T-helper 2 cell (primary cell): ENCODE measurements around the gene PLAAT3.
A peak's percentile ranks its signal among the peaks of the same experiment; 100 is the strongest.
"Not testable (repeated sequence)": the region's sequence is repeated elsewhere in the genome, so short reads cannot be mapped to it uniquely, and the experiment has no call there.

ENCODE experiments used
- DNase-seq, 5 experiments: peaks; one replicate each; pipeline versions ENCODE4 v3.0.0 to v3.0.0-alpha.2; 2012 to 2022

PLAAT3 gene

DNA sequence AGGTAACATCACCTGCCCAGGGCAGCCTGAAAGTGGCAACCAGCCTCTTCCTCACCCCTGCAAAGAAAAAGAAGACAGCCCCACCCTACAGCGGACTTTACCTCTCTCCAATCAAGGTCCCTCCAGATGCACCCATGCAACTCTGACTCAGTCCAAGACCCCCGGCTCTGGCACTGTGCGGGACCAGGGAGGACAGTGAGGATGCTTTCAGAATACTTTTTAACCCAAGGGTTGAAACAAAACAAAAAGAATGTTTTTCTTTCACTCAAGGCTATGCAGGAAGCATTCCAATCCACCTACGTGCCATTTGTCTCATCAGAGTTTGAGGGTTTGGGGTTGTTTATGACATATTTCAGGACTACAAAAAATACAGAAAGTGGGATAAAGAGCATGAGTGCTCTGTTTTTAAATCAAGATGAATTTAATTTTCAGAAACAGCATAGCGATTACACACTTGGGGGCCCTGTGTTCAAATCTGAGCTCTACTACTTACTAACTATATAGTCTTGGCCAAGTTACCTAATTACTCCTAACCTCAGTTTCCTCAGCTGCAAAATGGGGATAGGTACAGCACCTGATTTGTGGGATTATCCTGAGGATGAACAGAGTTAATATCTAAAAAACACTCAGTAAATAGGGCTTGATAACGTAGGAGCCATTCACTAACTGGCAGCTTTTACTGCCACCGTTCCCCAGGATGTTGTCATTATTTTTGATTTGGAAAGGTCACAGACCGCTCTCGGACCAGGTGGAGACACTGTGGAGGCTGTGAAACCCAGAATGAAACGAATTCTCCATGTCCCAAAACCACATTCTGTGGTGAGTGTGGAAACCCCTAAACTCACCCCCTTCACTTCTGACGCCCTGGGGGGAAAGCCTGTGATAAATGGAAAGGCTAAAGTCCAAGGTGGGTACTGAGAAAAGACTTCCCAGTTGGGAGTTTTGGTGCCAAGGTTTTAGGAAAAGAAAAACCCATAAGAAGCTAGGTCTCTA lies 5.6 kb downstream of the PLAAT3 start:
- DNase-seq = no peak

DNA sequence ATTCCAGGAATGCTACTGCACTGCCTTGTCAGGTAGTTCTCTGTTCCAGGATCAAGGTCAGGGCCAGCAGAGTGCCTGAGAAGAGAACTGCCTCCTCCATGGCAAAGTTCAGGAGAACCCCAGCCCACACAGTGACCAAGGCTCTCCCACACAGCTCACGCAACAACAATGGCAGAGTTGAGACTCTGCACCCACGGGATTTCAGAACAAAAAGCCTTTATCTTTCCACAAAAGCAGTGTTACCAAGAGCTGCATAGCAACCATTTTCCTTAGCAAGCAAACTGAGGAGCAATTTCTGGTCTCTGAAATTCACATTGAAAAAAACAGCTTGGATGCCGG lies 11.1 kb downstream of the PLAAT3 start:
- DNase-seq = no peak

DNA sequence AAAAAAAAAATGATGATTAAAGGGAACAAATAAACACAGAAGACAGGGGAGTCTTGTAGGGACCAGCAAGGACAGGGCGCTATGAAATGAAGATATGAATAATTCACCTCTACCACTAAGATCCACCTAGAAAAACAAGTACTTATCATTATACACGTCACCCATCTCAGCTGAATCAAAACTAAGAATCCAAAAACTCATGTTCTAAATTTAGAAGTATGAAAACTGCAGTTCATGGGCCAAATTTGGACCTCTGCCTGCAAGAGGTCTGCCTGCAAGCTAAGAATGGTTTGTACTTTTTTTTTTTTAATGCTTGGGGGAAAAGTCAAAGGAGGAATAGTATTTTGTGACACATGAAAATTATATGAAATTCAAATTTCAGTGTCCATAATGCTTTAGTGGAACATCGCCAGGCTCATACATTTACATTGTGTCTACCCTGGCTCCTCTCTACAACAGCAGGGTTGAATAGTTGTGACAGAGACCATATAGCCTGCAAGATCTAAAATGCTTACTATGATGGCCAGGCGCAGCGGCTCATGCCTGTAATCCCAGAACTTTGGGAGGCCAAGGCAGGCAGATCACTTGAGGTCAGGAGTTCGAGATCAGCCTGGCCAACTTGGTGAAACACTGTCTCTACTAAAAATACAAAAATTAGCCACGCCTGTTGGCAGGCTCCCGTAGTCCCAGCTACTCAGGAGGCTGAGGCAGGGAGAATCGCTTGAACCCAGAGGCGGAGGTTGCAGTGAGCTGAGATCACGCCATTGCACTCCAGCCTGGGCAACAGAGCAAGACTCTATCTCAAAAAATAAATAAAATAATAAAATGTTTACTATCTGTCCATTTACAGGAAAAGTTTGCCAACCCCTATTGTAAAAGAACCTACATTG lies 11.7 kb downstream of the PLAAT3 start:
- not testable (repeated sequence) for DNase-seq

DNA sequence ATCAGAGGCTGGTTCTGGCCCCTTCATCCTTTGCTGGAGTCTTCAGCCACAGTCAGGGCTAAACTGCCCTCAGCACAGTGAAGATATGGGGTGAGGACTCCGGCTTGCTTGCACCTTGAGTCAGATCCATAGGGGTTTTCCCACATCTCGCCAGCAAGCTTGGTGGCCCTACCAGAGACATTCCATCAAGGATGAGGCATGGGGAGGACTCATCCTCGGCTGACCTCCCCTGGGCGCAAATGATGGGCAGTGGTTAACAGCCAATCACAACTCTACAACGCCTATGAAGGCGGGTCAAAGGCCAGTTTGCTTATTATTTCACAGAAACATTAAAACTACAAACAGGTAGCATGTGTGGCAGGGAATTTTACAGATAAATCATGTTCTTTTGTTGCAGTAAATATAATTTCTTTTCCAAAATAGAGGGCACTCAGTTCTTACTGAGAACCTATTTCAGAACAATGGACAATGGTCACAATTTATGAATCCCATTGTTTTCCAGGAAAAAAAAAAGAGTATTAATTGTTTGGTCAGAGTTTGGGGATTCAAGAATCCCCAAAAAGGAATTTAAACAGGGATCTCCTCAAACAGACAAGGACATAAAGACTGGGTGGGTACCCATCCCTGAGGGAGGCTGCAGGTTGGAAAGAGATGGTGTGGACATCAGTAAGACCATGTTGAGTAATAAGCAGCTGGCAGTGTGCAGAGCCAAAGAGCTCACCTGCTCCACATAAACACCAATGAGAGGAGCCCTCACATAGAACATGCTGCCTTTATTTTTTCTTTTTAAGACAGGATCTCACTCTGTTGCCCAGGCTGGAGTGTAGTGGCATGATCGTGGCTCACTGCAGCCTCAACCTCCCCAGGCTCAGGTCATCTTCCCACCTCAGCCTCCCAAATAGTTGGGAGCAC lies 14.8 kb downstream of the PLAAT3 start:
- DNase-seq = no peak

DNA sequence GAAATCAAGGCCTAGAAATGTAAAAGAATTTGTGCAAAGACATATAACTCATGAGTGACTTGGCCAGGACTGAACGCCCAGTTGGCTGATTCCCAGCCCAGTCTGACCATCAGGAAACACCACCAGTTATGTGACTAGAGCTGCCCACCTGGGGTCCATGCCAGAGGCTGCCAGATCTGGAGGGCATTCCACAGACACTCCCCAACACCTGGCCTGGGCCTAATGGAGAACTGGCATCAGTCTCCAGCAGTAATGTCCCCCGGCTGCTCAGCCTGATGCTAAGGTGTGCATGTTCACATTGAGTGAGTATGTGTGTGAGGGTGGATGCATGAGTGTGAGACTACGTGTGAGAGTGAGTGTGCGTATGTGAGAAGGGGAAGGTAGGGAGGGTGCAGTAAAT lies 15.7 kb downstream of the PLAAT3 start:
- DNase-seq = no peak

DNA sequence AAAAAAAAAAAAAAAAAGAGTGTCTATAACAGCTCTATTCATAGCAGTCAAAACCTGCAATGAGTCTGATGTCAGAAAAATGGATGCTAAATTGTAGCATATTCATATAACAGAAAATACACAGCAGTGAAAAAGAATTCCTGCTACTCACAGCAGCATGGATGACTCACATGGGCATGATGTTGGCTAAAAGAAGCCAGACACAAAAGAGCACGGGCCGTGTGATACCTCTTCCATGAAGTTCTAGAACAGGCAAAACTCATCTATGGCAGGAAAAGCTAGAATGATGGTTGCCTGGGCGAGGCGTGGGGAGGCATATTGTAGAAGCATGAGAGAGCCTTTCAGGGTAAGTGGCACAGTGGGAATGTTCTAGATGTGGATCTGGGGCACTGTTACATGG lies 18.9 kb downstream of the PLAAT3 start:
- DNase-seq = no peak

DNA sequence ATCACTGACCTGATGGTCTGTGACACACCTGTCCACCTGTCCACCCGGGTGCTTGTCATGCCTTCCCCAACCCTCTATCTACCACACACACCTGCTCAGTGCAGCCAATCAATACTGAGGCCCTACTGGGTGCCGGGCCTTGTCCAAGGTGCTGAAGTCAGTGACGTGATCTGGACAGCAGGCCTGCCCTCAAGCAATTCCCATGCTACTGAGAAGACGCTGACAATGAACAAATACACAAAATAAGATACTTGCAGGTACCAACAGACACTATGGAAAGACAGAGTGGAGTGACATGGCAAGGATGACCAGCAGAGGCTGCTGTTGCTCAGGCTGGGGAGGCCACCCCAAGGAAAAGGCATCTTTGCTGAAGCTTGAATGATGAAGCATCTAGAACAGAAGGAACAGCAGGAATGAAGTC lies 21.2 kb downstream of the PLAAT3 start:
- peak in 1 of 5 experiments; percentile 14 for DNase-seq

DNA sequence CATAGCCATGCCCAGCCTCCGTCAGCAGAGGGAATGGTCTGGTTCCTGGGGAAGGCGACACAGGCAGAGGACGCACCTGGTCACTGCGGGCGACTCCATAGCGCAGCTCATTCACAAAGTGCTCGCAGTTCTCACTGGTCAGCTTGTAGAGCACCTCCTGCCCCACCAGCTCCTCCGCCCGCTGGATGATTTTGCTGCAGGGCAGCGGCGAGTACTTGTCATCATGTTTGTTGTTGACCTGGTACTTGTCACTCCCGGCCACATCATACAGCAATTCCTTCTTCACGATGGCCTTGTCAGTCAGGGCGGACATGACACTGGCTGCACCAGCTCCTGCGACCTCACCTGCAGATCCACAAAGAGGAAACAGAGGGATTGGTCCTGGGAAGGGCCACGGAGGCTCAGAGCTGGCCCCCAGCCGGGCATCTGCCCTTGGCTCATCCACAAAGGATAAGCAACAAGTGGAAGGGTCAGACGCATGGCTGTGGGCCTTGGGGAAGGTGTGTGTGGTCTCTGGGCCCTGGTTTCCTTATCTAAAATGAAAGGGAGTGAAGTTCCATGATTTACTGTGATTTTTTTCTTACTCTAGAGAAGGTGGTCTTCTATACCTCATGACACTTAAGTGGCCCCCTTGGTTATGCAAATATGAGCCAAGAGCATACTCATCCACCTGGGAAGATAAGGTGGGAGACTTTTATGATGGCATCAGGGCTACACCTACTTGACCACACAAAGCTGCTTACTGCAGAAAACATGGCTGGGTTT lies 24.0 kb downstream of the PLAAT3 start:
- DNase-seq = no peak

DNA sequence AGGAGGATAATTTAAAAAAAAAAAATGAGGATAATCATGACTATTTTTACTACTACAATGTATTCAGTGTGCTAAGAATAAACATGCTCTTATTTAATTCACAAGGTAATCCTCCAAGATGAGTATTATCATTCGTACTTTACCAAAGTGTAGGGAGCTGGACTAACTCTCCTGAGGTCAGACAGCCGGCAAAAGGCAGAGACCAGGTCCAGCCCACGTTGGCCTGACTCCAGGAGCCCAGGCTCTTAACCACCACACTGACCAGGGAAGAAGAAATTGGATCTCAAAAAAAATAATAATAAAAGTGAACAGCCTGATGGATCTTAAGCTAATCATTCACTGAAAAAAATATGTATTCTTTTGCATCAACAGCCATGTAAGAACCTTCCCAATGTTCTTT lies 25.2 kb downstream of the PLAAT3 start:
- no peak for DNase-seq

DNA sequence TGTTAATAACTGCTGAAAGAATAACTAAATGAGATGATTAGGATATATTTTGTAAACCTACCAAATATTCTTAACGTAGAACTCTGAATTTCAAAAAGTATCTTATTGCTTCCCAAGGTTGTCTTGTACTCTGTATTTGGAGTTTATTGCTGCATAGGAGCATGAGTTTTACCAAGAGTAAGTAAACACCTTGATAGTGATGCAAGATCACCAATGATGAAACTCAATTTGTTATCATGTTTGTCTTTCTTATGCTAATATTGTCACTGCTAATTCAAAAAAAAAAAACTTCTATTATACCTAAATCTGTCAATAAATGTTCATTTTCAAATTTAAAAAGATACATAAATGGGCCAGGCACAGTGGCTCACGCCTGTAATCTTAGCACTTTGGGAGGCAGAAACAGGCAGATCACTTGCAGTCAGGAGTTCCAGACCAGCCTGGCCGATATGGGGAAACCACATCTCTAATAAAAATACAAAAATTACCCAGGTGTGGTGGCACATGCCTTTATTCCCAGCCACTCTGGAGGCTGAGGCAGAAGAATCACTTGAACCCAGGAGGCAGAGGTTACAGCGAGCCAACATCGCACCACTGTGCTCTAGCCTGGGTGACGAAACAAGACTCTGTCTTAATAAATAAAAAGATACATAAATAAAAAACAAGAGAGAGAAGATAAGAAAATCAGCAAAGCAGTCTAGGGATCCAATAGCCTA lies 27.6 kb downstream of the PLAAT3 start:
- DNase-seq = no peak

DNA sequence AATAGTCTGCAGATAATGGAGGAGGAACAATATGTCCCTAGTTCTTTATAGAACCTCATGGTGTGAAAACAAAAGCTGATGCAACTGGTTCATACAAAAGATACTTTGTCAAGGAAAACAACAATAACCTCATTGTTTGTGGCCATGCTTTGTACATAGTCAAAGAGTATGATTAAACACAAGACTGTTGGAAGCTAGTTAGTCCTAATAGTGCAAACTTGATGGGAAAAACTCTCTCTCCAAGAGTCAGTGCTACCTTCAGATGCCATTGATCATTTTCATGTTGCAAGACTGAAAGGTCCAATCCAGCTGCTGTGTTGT lies 30.9 kb downstream of the PLAAT3 start:
- no peak for DNase-seq

DNA sequence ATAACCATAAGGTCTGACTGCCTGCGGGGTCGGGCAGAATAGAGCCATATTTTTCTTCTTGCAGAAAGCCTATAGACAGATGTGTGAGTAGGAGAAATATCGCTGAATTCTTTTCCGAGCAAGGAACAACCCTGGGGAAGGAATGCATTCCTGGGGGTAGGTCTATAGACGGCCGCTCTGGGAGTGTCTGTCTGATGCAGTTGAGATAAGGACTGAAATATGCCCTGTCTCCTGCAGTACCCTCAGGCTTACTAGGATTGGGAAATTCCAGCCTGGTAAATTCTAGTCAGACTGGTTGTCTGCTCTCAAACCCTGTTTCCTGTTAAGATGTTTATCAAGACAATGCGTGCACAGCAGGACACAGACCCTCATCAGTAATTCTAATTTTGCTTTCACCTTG lies 33.0 kb downstream of the PLAAT3 start:
- DNase-seq = not testable (repeated sequence)

DNA sequence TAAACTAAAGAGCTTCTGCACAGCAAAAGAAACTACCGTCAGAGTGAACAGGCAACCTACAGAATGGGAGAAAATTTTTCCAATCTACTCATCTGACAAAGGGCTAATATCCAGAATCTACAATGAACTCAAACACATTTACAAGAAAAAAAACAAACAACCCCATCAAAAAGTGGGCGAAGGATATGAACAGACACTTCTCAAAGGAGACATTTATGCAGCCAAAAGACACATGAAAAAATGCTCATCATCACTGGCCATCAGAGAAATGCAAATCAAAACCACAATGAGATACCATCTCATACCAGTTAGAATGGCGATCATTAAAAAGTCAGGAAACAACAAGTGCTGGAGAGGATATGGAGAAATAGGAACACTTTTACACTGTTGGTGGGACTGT lies 35.4 kb downstream of the PLAAT3 start:
- DNase-seq = not testable (repeated sequence)

DNA sequence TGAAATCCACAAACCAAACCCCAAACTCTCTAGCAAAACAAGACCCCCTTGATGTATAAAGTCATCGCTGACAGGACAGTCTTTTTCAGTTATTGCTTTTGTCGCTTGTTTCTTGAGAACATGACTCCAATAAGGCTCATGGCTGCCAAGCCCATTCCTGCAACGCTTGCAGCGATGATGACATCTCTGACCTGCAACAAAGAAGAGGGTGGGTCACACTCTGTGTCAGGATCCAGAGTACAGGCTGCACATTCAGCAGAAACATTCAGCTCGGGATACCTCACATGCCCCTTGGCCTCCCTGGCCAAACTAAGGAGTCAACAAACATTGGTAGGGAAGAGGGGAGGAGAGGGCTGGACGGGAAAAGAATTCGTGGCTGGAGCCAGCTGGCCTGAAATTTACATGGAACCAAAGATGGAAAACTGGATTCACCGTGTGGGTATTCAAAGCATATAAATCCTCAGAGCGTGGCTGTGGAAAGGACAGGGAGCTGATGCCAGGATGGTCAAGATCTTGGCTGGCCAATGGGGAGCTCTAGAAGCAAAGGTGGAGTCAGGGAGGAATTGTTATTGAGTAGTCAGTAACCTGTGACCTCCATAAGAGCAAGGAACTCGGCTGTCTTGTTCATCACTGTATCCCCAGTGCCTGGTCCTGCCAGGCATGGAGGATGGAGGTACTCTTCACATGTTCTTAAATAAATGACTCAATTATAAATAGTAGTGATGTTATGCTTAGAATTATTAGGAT lies 39.2 kb downstream of the PLAAT3 start:
- no peak for DNase-seq

DNA sequence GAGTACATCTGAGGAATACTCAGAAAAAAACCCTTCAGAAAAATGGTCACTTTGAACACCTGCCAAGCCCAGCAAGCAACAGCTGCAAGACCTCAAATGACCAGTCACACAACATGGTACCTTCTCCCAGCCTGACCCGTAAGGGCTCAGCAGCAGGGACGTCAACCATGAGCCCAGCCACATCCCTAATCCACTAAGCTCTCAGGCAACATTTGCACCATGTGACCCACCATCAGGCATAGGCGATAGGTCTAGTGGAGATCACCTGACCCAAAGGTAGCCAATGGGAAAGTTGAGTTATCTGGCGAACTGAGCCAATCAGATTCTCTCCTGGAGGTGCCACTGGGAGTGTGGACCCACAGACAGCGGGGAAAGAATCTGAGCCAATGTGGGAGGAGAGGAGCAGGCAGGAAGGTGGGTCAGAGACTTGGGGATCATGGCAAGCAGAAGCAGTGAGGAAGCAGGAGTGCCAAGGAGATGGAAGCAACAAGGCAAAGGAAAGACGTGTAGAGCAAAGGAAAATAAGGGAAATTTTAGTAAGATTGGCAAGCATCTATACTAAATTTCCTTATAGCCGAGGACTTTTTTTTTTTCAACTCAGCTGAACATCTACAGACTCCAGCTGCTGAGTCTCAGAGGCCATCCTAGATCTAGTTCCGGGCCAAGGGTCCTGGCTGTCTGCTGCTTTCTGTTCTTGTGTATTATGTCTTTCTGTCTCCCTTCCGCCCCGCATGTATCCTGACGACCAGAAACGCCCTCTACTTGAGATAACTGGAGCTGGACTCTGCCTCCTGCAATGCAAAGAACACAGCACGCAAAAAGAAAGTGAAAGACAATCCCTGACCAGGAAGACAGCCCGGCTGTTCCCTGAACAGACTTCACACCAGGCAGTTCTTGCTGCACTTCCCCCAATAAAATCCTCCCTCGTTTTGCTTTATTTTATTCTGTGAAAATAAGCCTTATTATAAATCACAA lies 40.1 kb downstream of the PLAAT3 start:
- peak in 2 of 5 experiments; percentile 28 to 64 for DNase-seq

DNA sequence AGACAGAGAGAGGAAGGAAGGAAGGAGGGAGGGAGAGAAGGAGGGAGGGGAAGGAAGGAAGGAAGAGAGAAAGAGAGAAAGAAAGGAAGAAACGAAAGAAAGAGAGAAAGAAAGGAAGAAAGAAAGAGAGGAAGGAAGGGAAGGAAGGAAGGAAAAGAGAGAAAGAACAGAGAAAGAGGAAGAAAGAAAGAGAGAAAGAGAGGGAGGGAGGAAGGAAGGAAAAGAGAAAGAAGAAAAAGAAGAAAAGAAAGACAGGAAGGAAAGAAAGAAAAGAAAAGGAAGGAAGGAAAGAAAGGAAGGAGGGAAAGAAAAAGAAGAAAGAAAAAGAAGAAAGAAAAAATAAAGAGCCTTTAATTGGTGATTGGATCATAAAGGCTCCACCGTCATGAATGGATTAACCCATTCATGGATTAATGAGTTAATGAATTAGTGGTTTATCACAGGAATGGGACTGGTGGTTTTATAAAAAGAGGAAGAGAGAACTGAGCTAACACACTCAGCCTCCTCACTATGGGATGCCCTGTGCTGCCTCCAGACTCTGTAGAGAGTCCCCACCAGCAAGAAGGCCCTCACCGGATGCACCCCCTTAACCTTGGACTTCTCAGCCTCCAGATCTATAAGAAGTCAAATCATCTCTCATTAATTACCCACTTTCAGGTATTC lies 42.1 kb downstream of the PLAAT3 start:
- no peak for DNase-seq

DNA sequence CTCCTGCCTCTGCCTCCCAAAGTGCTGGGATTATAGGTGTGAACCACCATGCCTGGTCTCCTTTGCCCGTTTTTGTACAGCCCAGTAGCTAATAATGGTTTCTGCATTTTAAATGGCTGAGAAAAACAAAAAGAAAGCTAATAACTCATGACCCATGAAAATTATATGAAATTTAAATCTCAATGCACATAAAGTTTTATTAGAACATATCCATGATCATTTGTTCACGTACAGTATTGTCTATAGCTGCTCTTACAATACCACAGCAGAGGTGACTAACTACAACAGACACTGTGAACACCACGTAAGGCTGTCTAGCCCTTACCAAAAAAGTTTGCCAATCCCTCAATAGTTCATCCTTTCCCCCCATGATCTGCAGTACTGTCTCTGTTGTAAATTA lies 44.7 kb downstream of the PLAAT3 start:
- no peak for DNase-seq

DNA sequence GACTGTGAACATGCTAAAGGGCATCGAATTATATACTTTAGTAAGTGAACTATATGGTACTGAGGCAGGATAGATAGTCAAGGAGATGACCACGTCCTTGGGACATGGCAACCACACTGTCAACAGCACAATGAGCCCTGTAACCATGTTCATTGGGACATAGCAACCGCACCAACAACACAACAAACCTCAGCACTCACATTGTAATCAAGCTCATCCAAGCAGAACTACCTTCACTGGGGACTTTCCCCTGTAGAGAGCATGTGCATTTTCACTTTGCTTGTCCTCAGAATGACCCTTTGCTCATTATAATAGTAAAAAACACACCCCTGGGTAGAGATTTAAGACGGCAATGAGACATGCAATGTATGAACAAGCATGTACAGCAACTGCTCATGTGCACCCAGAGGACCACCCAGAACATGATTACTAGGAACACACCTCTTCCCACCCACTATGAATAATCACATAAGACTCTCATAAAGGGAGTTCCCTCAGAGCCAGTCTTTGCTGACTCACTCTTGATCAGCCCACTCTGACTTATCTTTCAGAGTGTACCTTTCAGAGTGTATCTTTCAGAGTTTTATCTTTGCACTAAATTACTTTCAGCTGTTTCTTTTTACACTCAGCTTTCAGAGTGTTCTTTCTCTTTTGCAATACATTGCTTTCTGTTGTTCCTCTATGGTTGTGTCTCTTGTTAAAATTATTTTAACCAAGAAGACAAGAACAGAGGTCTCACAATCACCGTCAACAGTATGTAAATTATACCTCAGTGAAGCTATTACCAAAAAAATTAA lies 47.0 kb downstream of the PLAAT3 start:
- peak in 4 of 5 experiments; percentile 20 to 91 (median 76) for DNase-seq
